ENCODE results near the gene GATB. TPM values are rescaled to one million over a fixed set of nuclear protein-coding genes. Genes with fewer than 3 reads are reported as not detected.

Gene GATB
- total RNA-seq, 1 donor from 2014 or later, result 20.8 TPM

DNA sequence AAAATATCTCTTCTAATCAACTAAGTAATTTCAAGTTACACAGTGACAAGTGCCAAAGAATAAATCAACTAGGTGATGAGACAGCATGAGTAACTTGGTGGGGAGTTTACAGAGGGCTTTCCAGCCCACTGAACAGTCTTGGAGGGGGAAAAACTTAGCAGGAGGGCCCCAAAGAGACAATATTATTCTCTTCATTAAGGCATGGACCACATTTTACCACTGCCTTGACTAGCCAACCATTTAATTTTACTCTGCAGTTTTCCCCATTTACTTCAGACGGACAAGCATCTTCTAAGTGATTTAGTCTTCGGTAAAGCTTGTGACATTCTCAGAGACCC is 25.3 kb upstream of the GATB start:
- FAIRE-seq (no peak), DNase-seq (ENCODE audit: low spot score in 2 of 2) (no peak)

DNA sequence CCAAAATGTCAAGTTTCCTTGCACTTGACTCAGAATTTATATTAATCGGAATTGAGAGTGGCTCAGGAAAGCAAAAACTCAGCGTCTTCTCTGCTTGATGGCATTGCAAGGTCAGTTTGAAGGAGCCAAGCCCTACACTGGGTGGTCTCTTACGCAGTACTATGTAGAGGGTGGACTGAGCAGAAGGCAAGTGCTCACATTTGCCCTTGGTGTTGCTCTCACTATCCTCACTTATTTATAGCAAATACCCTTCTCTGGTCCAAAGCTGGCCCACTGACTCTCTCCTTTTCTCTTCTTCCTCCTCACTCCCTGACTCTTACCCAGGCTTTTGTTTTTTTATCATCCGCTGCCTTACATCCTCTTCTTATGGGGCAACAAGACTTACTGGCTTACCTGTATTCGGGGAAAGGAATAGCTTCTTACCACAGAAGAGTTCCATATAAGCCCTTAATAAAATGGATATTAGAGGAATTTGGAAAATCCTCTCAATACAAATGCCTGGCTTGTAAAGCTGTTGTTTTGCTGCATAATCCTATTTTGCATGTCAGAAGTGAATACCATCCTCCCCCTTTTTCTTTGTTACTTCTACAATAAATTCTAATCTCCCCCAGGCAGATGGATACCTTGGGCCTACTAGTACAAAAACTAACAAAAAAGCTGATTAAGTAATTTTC is 24.8 kb upstream of the GATB start:
- no peak for DNase-seq (ENCODE audit: low spot score in 2 of 2)

DNA sequence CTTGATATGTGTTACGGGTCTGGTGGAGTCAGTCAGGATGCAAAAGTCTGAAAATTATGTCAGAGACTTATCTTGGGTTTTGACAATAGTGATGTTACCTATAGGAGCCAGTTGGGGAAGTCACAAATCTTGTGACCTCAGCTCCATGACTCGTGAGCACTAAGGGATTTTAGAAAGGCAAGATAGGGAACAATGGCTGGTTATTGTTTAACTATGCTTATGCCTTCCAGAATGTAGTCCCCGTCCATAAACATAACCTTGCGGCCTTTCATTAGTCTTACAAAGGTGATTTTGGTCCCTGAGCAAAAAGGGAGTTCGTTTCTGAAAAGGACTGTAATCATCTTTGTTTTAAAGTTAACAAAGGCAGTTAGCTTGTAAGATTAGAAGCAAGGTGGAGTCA is 23.9 kb upstream of the GATB start:
- FAIRE-seq (no peak), DNase-seq (ENCODE audit: low spot score in 2 of 2) (no peak)

More for the DNA sequence above, 24.8 kb upstream of the GATB start:
- no peak for FAIRE-seq

DNA sequence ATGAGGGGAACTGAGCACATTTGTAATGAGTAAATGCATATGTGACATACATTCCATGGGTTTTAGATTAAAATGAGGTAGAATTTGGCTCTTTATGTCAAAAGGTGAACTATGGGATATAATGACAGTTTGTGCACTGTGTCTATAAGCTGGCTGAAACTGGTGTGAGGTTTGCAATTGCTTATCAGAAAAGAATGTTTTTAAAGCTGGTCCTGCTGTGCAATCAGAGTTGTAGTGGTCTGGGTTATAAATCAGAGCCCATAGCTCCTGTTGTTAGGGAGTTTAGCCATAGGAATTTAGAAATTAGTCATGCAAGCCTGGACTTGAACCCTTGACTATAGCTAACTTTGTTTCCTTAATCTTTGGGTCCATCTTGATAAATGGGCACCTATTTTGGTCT is 23.1 kb upstream of the GATB start:
- no peak for FAIRE-seq
- no peak for DNase-seq (ENCODE audit: low spot score in 2 of 2)

DNA sequence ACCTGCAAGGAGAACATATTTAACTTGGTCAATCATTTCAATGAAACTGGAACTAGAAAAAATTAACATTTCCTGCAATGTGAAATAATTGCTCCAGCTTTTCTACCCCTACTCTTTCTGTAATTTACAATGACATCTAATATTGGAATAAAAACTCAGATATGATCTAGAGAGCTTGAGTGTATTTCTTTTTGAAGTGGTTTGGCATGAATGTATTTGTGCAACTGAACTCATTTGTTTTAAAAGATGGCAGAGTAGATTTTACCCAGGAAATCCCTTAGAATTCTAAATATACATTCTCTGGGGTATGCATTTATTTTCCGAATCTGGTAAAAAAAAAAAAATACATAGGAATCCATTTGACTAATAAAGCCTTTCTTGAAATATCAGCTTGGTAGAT is 21.5 kb upstream of the GATB start:
- FAIRE-seq (no peak), DNase-seq (ENCODE audit: low spot score in 2 of 2) (no peak)

DNA sequence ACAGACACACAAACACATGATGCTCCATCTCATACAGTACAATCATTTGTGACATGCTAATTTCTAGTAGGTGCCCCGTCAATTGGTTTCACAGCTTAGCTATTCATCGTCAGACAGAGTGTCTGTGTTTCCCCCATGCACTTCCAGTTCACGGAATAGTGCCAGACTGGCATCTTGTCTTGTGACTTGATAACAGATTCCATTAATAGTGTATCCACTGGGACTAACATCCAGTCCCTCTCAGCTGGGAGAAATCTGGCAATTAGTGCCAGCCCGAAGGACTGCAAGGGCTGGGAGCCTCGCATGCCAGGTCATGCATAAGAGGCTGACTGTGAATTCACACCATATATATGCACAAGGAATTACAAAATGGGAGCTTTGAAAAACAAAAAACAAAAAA is 20.2 kb upstream of the GATB start:
- FAIRE-seq, result no peak
- no peak for DNase-seq (ENCODE audit: low spot score in 2 of 2)

DNA sequence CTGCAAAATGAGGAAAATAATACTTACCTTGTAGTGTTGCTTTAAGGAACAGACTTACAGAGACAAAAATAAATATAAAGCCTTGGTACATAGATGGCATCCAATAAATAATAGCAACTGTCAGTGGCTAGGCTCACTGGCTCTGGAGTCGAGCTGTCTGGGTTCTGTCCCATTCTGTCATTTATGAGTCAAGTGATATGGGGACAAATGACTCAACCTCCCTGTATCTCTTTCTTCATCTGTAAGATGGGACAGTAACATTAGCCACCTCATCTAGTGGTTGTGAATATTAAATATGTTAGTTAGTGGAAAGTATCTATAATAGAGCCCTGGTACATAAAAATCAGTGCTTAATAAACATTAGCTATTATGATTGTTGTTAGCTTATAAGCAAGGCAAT is 16.7 kb upstream of the GATB start:
- FAIRE-seq, result no peak
- no peak for DNase-seq (ENCODE audit: low spot score in 2 of 2)

DNA sequence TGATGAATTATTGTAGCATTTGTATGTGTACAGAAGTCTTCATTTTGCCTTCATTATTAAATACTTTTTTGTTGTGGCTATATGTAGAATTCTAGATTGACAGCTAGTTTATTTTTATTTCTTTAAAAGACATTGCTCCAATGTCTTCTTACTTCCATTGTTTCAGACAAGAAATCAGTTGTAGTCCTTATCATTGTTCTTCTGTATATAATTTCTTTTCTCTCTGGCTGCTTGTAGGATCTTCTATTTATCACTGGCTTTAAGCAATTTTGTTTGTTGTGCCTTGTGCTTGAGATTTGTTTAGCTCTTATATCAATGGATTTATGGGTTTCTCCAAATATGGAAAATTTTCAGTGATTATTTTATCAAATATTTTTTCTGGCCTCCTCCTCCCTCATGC is 13.5 kb upstream of the GATB start:
- FAIRE-seq (no peak), DNase-seq (ENCODE audit: low spot score in 2 of 2) (no peak)

DNA sequence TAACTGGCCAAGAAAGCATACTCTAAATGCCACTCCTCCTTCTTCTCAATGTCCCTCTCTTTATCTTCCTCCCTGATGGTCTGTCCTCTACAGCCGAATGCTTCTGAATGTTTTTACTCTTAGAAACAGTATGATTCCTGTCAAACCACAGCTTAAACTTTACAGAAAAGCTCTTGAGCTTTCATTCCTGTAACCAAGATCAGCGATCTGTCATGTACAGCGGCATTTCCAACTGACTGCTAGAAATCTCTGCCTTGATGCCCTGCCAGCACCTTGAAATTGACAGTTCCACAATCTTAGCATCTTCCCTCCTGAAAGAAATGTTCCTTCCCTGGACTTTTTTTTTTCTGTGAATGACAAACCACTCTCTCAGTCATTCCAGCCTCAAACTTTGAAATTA is 11.5 kb upstream of the GATB start:
- DNase-seq (ENCODE audit: low spot score in 2 of 2), result no peak
- no peak for FAIRE-seq

DNA sequence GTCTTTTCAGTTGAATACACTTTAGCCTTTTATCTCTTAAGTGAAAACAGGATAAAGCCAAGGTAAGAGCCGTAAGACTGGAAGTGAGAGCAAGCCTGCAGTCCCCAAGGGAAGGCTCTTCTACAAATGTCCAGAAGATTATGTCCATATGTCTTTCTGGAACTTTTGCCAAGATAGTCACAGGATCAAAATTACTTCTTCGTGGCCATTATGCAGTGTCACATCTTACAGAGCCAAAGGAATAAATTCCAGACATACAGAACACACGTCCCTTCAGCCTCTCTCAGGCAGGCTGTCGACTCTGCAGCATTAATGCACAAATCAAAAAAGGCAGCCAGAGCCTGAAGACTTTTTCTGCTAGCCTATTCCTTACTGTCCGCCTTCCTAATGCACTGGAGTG is 10.9 kb upstream of the GATB start:
- FAIRE-seq (no peak), DNase-seq (ENCODE audit: low spot score in 2 of 2) (no peak)

DNA sequence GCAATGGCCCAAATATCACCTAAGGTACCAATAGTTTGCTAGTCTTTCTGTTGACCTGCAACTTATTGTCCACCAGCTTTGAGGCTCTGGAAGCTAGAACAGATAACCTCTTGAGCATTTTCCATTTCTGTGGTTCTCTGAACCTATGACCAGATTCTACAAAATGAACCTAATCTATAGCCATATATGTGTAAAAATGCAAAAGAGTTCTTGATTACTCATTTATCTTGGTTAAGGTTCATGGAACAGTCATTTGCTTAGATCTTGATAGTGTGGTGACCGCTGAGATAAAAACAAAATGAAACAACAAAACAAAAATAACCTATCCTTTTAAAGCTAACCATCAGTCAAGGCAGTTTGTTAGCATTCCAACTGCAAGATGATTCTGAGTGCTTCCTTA is 9.3 kb upstream of the GATB start:
- no peak for DNase-seq (ENCODE audit: low spot score in 2 of 2)
- no peak for FAIRE-seq

DNA sequence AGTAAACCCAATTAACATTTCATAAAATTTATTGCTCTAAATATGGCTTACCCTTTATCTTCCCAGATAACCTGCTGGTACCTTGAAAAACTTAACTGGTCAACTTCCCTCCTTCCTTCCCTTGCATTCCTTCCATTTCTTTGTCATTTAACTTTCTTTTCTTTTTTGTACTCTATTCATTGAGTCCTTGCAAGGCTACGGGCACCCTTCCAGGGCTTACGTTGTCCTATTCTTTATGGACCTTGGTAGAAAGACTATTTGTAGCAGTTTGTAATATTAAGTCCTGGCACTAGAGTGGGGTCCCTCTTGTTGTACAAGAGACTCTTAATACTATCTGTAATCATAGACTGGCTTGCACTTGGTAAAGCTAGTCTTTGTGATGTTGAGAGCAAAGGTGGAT is 8.0 kb upstream of the GATB start:
- no peak for FAIRE-seq
- no peak for DNase-seq (ENCODE audit: low spot score in 2 of 2)

DNA sequence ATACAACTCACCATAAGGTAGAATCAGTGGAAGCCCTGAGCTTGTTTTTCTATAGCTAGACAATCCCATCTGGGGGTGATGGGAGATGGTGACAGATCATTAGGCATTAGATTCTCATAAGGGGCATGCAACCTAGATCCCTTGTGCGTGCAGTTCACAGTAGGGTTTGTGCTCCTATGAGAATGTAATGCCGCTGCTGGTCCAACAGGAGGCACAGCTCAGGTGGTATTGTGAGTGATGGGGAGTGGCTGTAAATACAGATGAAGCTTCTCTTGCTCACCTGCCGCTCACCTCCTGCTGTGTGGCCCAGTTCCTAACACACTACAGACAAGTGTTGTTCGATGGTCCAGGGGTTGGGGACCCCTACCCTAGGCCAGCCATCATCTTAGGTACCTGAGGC is 5.9 kb upstream of the GATB start:
- no peak for FAIRE-seq
- no peak for DNase-seq (ENCODE audit: low spot score in 2 of 2)

DNA sequence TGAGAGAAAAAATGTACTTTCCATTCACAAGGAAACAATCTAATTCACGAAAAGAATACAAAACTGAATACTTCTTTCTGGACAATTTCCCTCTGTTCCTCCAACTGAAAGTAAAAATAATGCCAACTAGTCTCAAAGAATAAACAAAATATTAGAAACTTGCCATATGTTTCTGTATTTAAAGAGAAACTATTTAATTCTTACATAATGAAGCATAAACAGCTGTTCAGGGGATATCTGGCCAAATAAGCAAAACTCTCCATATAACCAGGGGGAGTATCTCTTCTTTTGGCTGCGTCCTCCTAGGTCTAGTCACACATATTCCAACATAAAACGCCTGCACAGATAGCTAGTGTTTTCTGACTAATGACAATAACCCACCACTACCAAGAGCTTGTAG is 805 bp downstream of the GATB start:
- FAIRE-seq, result no peak
- no peak for DNase-seq (ENCODE audit: low spot score in 2 of 2)

DNA sequence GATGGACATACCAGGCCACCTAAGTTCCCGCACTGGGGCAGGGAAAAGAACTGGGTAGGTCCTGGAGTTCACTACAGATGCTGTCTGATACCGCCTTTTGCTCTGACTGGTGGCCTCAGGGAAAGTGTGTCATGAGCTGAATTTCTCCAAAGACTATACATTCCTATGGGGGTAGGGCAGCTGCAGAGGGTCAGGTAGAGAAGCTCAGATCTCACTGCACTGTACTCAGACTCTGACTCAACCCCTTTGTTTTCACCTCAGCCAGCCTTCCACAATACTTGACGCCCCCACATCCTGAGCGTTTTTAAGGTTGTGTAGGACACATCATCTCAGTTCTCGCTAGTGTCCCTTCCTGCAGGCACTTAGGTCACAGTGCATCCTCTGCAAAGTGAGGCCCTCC is 7.8 kb downstream of the GATB start:
- FAIRE-seq (no peak), DNase-seq (ENCODE audit: low spot score in 2 of 2) (no peak)

DNA sequence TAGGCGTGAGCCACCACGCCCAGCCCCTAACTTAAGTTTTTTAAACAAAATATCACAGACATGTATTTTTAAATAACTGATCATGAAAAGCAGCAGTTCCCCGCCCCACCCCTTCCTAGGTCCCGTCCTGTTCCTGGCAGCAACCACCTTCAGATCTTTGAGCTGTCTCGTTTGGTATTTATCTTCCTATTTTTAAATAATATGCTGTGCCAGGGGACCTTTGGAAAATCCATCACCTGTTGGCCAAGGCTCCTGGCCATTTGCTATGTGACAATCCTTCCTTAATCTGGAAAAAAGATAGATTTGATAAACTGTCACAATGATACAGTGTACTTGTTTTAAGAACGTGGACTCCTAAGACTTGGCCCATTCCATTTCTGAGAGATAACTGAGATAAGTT is 10.7 kb downstream of the GATB start:
- FAIRE-seq (no peak), DNase-seq (ENCODE audit: low spot score in 2 of 2) (no peak)

DNA sequence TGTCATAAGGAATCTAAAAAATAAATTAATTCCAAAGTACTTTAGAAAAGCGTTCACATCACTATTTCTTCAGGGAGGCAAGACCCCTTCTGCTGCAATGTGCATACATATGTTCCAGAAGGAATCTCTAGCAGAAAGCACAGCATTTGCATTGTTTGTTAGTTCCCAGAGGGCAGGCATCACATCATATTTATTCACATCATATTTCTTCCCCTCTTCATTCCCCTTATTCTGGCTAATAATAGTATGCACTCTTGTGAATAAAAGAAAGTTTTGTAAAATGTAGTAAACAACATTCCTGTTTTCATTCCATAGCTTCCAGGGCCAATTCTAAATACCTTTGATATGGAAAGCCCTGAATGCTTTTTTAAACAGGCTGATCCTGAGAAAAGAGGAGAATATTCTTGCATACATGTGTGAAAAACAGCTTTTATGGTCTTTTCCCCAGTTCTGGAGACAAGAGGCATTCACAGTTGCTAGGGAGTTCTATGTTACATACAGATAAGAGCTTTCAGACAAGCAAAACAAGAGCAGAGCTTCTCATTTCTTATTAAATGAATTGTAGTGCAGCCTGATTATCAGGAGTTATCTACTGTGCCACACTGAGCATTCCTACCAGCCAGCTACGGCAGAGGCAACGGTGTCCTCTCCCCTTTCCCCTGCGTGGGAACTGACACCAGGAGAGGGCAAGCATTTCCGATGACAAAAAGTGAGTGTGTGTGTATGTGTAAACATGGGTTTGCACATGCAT is 15.2 kb downstream of the GATB start:
- no peak for FAIRE-seq
- no peak for DNase-seq (ENCODE audit: low spot score in 2 of 2)

DNA sequence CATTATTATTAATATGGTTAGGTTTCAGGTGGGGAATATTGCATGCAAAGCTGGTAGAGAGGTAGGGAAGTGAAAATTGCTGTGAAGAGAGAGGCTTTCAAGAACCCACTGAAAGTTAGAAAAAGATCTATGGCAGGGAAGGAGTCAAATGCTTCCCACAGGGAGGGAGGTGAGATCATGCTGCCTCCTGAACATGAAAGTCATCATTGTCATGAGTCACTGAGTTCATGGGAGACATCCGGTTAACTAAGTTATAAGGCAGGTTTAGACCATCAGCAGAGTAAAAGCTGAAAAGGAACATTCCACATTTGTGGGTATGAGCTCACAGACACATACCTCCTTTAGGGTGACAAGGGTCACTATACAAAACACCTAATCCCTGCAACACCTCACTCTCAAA is 16.2 kb downstream of the GATB start:
- DNase-seq (ENCODE audit: low spot score in 2 of 2), result no peak
- FAIRE-seq, result no peak

DNA sequence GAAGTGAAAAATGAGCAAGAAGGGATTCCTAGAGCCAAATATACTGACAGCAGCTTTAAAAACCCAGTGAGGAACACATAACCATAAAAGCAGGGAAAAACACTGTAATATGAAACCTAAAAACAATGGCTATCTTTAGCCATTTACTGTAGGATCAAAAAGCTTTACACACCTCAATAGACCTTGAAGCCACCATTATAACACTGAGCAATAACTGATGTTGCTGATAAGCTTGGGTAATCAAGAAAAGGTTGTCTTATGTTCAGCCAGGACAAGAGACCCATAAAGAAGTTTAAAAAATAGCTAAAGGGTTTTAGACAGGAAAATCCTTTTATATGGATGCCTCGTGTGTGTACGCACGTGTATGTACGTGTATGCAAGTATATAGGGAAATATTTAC is 16.9 kb downstream of the GATB start:
- DNase-seq (ENCODE audit: low spot score in 2 of 2) (no peak), FAIRE-seq (no peak)

DNA sequence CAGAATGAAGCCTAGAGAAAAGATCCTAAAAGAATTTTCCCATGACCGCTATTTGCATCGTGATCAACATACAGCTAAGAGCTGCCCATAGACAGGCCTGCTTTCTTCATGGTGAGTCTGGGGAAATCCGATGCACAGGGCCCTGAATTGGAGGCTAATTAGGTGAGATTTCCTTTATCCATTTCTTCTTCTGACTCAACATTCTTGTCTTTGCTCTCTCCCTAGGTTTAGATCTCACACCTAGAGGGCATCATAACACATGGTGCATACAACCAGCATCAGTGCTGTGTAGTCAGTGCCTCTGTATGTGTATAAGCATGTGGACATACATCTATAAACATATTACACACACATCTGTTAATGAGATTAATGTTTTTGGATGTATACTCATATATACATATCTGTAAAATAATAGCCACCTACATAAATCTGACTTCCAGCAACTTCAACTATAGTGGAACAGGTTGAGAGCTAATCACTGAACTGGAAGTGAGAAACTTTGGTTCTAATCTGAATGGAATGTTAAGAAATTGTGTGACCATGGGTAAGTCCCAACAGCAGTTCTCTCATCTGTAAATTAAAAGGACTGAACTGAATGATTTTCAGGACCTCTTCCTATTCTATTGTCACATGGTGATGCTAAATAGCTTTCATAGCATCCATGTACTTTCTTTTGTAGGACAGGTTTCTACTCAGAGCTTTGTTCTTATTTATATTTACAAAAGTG is 17.5 kb downstream of the GATB start:
- no peak for FAIRE-seq
- no peak for DNase-seq (ENCODE audit: low spot score in 2 of 2)

DNA sequence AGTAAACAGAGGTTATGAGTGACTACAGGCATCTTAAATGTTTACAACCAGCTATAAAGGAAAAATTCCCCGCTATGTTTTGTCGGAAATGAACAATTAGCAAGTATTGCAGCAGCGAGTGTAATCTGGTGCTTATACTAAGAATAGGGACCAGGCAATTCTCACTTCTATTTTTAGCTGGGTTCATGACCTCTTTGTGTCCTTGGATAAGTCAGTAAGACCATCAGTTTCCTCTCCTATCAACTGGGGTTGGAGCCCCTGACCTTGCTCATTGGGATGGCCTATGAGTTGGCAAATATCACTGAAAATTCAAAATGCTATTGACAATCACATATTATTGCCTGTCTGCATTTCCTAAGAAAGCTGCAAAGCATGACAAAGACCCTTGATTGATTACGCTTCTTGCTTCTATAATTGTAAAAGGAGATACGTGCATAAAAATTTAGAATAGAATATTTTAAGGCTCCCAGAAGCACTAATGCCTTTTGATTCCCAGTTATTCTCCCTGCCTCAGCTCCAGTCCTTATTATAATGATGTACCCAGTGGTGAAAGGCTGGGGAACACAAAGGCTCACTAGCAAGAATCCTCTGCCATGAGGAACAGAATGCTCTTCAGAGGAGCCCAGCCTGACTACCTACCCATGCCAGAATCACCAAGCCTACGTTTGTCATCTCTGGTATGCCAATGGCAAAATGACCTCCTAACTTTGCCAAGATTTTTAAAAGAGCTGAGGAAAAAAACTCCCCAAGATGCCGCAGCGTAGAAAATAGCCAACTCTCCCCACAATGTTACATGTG is 21.9 kb downstream of the GATB start:
- DNase-seq (ENCODE audit: low spot score in 2 of 2), result no peak
- FAIRE-seq, result no peak

Measured in frontal cortex (tissue), 4 donors.